Osteoblast (primary cell): ENCODE measurements around the gene LRRC8D. TPM values are rescaled to one million over a fixed set of nuclear protein-coding genes. Genes with fewer than 3 reads are reported as not detected.

Experiments used
- DNase-seq: peaks from one replicate; pipeline ENCODE4 v3.0.0; 2011; ENCODE audit warnings: low spot score, mixed read lengths; ENCODE audit not compliant: insufficient read length; ENCODE audit errors: missing footprints
- H2AFZ ChIP-seq: 2 replicates; pipeline ENCODE4 v1.6.0; 2011; ENCODE audit warnings: mild to moderate bottlenecking, low read length
- H3K27ac ChIP-seq: 2 replicates; pipeline ENCODE4 v1.5.1; 2011; ENCODE audit warnings: mild to moderate bottlenecking, low read depth, low read length, moderate library complexity
- H3K27me3 ChIP-seq: 2 replicates; pipeline ENCODE4 v1.6.0; 2012; ENCODE audit warnings: mild to moderate bottlenecking, control low read depth, inconsistent platforms, low read length, moderate library complexity; ENCODE audit not compliant: insufficient read depth
- H3K36me3 ChIP-seq: 2 replicates; pipeline ENCODE4 v1.5.1; 2011; ENCODE audit warnings: mild to moderate bottlenecking, low read length, control low read depth, moderate library complexity; ENCODE audit not compliant: insufficient read depth
- H3K4me1 ChIP-seq: 2 replicates; pipeline ENCODE4 v1.5.1; 2011; ENCODE audit warnings: mild to moderate bottlenecking, low read length, control low read depth, moderate library complexity; ENCODE audit not compliant: insufficient read depth
- H3K4me2 ChIP-seq: 2 replicates; pipeline ENCODE4 v1.6.0; 2011; ENCODE audit warnings: mild to moderate bottlenecking, low read length; ENCODE audit not compliant: insufficient read depth
- H3K4me3 ChIP-seq: fragments of 200-600 bp; sonication (generic); 3 replicates; pipeline ENCODE4 v1.5.1; 2012; ENCODE audit warnings: mild to moderate bottlenecking, low read length, inconsistent platforms; ENCODE audit not compliant: insufficient read depth
- H3K79me2 ChIP-seq: 2 replicates; pipeline ENCODE4 v1.6.0; 2012; ENCODE audit warnings: mild to moderate bottlenecking, low read length, control low read depth, inconsistent platforms; ENCODE audit not compliant: insufficient read depth
- H3K9me3 ChIP-seq: 2 replicates; pipeline ENCODE4 v1.5.1; 2011; ENCODE audit warnings: low read depth, low read length, control low read depth
- H4K20me1 ChIP-seq: 2 replicates; pipeline ENCODE4 v1.6.0; 2012; ENCODE audit warnings: mild to moderate bottlenecking, low read length, control low read depth; ENCODE audit not compliant: insufficient read depth
- CTCF ChIP-seq: IDR thresholded peaks from 2 replicates; pipeline ENCODE4 v1.5.1; 2011; ENCODE audit warnings: mild to moderate bottlenecking, low read depth, low read length, moderate library complexity; ENCODE audit errors: extremely low read depth
- total RNA-seq: library from RNA; depleted of rRNA; stranded (reverse); fragments of >200 nt; gene quantifications from 2 replicates; pipeline ENCODE4 v1.2.3, GENCODE V29; 2012

Gene LRRC8D
- total RNA-seq, 1 donor = 30.4 TPM

- peak overlapping the region; percentile 12 for H2AFZ ChIP-seq
- H3K27me3 ChIP-seq = no peaks in the 10 kb centered on the region
- peak overlapping the region; percentile 51 for H3K27ac ChIP-seq
- no peaks in the 10 kb centered on the region for H3K9me3 ChIP-seq
- peaks cover 7% of the 10 kb centered on the region for H3K79me2 ChIP-seq
- H4K20me1 ChIP-seq = no peaks in the 10 kb centered on the region
- H3K4me3 ChIP-seq = no peak overlapping the region
- DNase-seq = no peak
- H3K36me3 ChIP-seq = no peaks in the 10 kb centered on the region
- H3K4me2 ChIP-seq = peak overlapping the region; percentile 7
- peaks cover 72% of the 10 kb centered on the region for H3K4me1 ChIP-seq
- no peak for TF ChIP-seq CTCF
Measured at GRCh38 chr1:89904219-89904980, 83.6 kb downstream of the LRRC8D start.

GRCh38 chr1:89905395-89906058 lies 84.7 kb downstream of the LRRC8D start:
- no peak for TF ChIP-seq CTCF
- no peak for DNase-seq
- H3K9me3 ChIP-seq = no peaks in the 10 kb centered on the region
- no peaks in the 10 kb centered on the region for H3K27me3 ChIP-seq
- peak overlapping the region; percentile 94 for H3K27ac ChIP-seq
- no peaks in the 10 kb centered on the region for H3K36me3 ChIP-seq
- H3K4me2 ChIP-seq = peak overlapping the region; percentile 16
- no peak overlapping the region for H2AFZ ChIP-seq
- peaks cover 73% of the 10 kb centered on the region for H3K4me1 ChIP-seq
- H4K20me1 ChIP-seq = no peaks in the 10 kb centered on the region
- no peak overlapping the region for H3K4me3 ChIP-seq
- H3K79me2 ChIP-seq = peaks cover 7% of the 10 kb centered on the region

- Histone ChIP-seq H3K27me3 (no peaks in the 10 kb centered on the region), H4K20me1 (no peaks in the 10 kb centered on the region), H2AFZ (no peak overlapping the region), H3K36me3 (no peaks in the 10 kb centered on the region), H3K4me1 (peaks cover 78% of the 10 kb centered on the region), H3K4me2 (peak overlapping the region; percentile 16), H3K79me2 (peaks cover 7% of the 10 kb centered on the region), H3K9me3 (no peaks in the 10 kb centered on the region), H3K27ac (peak overlapping the region; percentile 94), H3K4me3 (no peak overlapping the region)
- no peak for TF ChIP-seq CTCF
- DNase-seq = no peak
Measured at GRCh38 chr1:89906088-89906487, 85.3 kb downstream of the LRRC8D start.

GRCh38 chr1:89907727-89908212 lies 86.9 kb downstream of the LRRC8D start:
- Histone ChIP-seq H4K20me1 (no peaks in the 10 kb centered on the region), H3K36me3 (no peaks in the 10 kb centered on the region), H3K27me3 (no peaks in the 10 kb centered on the region), H3K27ac (peak overlapping the region; percentile 94), H3K4me1 (peaks cover 88% of the 10 kb centered on the region), H3K79me2 (peaks cover 9% of the 10 kb centered on the region), H3K9me3 (no peaks in the 10 kb centered on the region), H3K4me3 (no peak overlapping the region), H3K4me2 (peak overlapping the region; percentile 30), H2AFZ (no peak overlapping the region)
- no peak for TF ChIP-seq CTCF
- peak; percentile 89 for DNase-seq
